ENCODE results near the gene CHCHD10. TPM values are rescaled to one million over a fixed set of nuclear protein-coding genes. Genes with fewer than 3 reads are reported as not detected.

The CHCHD10 gene
- polyA plus RNA-seq, 1 donor, result 58.3 TPM

- no peak for DNase-seq
Measured at GRCh38 chr22:23790819-23791737, 23.3 kb upstream of the CHCHD10 start.

- DNase-seq, result no peak
Measured at GRCh38 chr22:23789638-23790037, 21.9 kb upstream of the CHCHD10 start.

DNA sequence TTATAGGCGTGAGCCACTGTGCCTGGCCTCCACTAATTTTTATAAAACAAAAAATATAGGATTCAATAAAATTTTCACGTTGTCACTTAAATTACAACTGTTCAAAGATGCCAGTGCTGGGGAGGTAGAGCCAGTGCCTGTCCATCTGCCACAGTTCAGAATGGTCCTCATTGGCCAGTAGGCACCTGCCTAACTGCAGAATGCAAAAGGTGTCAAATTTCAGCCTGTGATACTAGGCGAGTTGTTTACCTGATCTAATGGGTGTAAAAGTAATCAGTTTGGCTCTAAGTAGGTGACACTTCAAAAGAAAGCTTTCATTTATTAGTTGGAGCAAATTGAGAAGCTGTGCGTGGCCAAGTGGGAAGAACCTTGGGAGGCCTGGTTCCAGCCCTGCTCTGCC, 21.3 kb upstream of the CHCHD10 start:
- no peak for DNase-seq

GRCh38 chr22:23787910-23788309, 20.1 kb upstream of the CHCHD10 start:
- DNase-seq, result no peak

GRCh38 chr22:23787600-23787896, 19.8 kb upstream of the CHCHD10 start:
- no peak for DNase-seq

GRCh38 chr22:23786752-23787599, 19.2 kb upstream of the CHCHD10 start, which contains the start of gene SMARCB1:
Gene SMARCB1 (plus strand): TSS chr22:23786966. CDS start chr22:23787170, 204 bp downstream.
- DNase-seq, result peak; percentile 92

DNA sequence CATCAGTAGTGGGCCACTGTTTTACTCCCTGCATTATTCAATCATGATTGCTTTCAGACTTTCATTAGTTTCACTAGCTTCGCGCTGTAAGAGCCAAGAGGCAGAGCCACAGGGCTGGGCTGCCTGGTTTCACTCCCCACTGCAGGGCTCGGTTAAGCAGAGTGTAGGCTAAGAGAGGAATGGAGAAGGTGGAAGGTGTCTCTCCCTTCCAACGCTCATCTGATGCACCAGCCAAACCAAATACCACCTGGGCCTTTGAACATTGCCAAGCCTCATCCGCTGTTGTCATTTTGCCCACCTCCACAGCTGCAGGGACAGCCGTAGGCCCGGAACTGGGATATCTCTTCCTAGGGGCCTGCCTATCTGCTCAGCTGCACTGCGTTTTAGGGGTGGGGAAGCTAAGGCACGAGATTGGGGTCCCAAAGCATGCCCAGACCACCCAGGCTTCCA, 18.5 kb upstream of the CHCHD10 start:
- no peak for DNase-seq

GRCh38 chr22:23784215-23784732, 16.5 kb upstream of the CHCHD10 start:
- DNase-seq, result no peak

- no peak for DNase-seq
Measured at GRCh38 chr22:23783265-23784150, 15.7 kb upstream of the CHCHD10 start.

- DNase-seq, result no peak
Measured at GRCh38 chr22:23782703-23783102, 14.9 kb upstream of the CHCHD10 start.

DNA sequence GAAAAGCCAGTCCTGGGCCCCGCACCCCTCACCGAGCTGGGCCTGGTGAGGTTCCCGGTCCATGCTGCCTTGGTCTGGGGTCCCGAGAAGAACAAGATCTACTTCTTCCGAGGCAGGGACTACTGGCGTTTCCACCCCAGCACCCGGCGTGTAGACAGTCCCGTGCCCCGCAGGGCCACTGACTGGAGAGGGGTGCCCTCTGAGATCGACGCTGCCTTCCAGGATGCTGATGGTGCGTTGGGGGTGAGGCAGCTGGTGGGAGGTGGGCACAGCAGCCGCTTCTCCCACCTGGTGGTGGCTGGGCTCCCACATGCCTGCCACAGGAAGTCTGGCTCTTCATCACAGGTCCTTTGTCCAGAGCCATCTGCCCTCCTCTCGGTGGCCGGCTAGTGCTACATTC, 14.5 kb upstream of the CHCHD10 start:
- no peak for DNase-seq

DNA sequence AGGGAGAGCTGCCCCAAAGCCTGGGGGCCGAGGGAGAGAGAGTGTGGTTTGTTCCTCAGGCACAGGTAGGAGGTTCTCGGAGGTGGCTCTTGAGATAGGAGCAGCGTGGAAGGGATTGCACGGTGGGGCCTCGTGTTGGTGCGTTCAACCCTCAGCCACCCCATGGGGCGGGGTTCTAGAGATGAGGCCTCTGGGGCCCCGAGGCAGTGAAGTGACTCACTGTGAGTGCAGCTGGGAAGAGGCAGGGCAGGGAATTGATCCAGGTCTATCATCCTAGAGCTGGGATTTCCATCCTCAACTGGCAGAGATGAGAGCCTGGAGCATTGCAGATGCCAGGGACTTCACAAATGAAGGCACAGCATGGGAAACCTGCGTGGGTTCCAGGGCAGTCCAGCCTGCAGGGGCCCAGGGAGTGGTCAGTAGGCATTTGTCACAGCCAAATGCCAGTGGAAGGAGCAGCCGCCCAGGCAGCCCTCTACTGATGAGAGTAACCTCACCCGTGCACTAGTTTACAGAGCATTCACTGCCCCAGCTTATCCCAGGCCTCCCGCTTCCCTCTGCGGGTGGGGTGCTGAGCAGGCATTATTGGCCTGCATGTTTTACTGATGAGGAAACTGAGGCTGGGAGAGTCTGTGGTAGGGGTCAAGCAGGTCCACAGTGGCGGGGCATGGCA, 13.9 kb upstream of the CHCHD10 start:
- DNase-seq, result no peak

DNA sequence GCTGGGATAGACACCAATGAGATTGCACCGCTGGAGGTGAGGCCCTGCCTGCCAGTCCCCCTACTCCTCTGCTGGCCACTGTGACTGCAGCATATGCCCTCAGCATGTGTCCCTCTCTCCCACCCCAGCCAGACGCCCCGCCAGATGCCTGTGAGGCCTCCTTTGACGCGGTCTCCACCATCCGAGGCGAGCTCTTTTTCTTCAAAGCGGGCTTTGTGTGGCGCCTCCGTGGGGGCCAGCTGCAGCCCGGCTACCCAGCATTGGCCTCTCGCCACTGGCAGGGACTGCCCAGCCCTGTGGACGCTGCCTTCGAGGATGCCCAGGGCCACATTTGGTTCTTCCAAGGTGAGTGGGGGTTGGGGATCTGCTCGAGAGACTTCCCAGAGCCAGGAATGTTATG, 13.3 kb upstream of the CHCHD10 start:
- no peak for DNase-seq

- DNase-seq, result no peak
Measured at GRCh38 chr22:23780146-23780748, 12.5 kb upstream of the CHCHD10 start.

GRCh38 chr22:23779731-23780130, 12.0 kb upstream of the CHCHD10 start:
- no peak for DNase-seq

DNA sequence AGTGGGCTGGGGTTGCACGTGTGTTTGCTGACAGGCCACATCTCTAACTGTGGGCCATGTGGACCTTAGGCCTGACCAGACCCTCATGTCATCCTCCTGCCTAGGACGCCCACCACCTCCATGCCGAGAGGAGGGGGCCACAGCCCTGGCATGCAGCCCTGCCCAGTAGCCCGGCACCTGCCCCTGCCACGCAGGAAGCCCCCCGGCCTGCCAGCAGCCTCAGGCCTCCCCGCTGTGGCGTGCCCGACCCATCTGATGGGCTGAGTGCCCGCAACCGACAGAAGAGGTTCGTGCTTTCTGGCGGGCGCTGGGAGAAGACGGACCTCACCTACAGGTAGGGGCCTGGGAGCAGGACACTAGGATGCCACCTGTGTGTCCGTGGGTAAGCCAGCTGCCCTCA, 11.3 kb upstream of the CHCHD10 start:
- no peak for DNase-seq

DNA sequence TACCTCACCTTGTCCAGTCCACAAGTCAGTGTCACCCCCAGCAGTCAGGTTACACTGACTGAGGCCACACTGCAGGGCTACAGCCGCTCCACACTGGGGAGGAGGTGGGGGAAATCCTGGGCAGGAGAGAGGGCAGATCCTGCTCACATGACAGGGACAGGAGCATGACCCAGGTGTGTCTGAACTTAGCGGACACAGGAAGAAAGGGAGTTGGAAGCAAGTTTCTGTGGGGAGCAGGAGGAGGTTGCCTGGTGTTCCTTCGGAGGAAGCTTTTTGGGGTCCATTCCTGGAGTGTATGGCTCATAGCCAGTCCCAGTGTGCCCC, 10.8 kb upstream of the CHCHD10 start:
- no peak for DNase-seq

GRCh38 chr22:23777776-23778576, 10.2 kb upstream of the CHCHD10 start:
- DNase-seq, result no peak

DNA sequence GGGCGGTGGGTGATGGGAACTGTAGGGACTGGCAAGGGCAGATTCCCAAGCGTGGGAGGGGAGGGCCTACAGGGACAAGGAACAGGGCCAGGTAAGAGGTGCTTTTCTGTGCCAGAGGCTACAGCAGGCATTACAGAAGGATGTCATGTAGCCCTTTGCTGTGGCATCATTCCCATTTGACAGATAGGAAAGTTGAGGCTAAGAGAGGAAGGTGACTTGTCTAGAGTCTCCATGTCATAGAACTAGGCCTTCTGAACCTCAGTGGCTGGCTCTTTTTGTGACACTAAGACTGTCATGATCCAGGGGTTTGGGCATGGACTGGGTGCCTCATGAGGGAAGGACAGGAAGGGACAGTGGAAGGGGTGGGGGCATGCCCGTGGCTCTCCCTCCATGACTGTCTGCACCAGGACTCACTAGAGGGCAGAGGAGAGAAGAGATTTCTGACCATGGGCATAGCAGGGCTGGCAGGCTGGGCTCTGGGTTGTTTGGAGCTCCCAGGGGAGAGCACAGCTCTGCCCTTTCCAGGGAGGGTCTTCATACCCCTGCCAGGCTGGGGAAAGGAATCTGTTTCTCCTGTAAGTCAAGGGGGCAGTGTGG, 8.1 kb upstream of the CHCHD10 start:
- DNase-seq, result no peak
